ENCODE results near the gene SNCG. TPM values are rescaled to one million over a fixed set of nuclear protein-coding genes. Genes with fewer than 3 reads are reported as not detected.

The SNCG gene
- total RNA-seq, 1 experiment from 2014 or later, result 5.5 TPM

DNA sequence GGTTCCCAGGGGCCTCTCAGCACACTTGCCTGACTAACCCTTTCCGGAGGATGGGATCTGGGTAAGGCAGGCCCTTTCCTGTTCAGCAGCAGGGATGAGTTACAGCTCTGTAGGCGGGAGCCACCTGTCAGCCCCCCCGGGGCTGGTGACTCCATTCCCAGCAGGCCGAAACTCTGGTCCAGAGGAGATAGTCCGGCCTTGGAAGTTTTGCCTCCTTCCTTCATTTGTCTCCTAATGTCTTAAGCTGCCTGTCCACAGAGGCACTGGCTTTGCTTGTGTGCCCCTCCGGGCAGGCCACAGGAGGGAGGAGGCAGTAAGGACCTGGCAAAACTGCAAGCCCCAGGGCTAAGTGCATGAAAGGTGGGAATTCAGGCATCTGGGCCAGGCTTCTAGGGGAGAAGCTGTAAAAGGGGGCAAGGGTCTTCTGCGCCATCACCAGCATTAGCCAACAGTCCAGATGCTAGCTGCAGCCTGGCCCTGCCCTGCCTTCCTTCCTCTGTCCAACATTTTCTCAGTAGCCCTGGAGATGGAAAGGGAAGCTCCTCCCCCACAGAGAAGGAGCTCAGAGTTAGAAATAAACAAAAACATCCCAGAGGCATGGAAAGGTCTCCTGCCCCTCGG lies 11.1 kb downstream of the SNCG start:
- Histone ChIP-seq H3K27ac (ENCODE audit: insufficient read length, low read depth, low read length) (no peak overlapping the region), H3K9ac (ENCODE audit: extremely low read depth, insufficient read length, low read length) (no peak overlapping the region)

More for the DNA sequence above, 11.1 kb downstream of the SNCG start:
- Histone ChIP-seq H4K20me1 (ENCODE audit: control insufficient read depth, insufficient read depth, insufficient read length) (no peaks in the 10 kb centered on the region), H3K27me3 (ENCODE audit: insufficient read depth, low read length) (peaks cover 10% of the 10 kb centered on the region; the same call in 1 of the 2 replicates), H4K91ac (ENCODE audit: insufficient read length, low read depth, low read length) (no peak overlapping the region), H3K4me2 (ENCODE audit: insufficient read depth, insufficient read length, low read length) (no peak overlapping the region), H3K14ac (ENCODE audit: insufficient read depth, low read length) (no peak overlapping the region; the same call in 1 of the 2 replicates), H2BK120ac (ENCODE audit: low read depth, low read length, poor library complexity, severe bottlenecking) (no peak overlapping the region), H3K4ac (ENCODE audit: low read depth, low read length) (no peak overlapping the region), H3K79me1 (ENCODE audit: insufficient read depth, low read depth, low read length, poor library complexity, severe bottlenecking) (no peaks in the 10 kb centered on the region), H3K9me3 (ENCODE audit: control insufficient read depth, low read depth, low read length) (no peaks in the 10 kb centered on the region), H2BK15ac (ENCODE audit: low read depth, low read length) (no peak overlapping the region), H3K4me1 (ENCODE audit: insufficient read depth, low read length) (peaks cover 2% of the 10 kb centered on the region; the same call in 1 of the 2 replicates), H4K8ac (replicated peaks; ENCODE audit: insufficient read length, low read depth, low read length) (no peak overlapping the region), H2BK5ac (ENCODE audit: insufficient read length, low read length) (no peak overlapping the region), H3K18ac (ENCODE audit: insufficient read length, low read depth, low read length) (no peak overlapping the region), H3K79me2 (ENCODE audit: insufficient read depth, low read length) (no peaks in the 10 kb centered on the region), H3K23ac (ENCODE audit: insufficient read length, low read depth, low read length) (no peak overlapping the region), H2AK5ac (ENCODE audit: insufficient read length, low read length) (no peak overlapping the region), H2AFZ (ENCODE audit: low read length) (no peak overlapping the region), H2BK12ac (ENCODE audit: insufficient read length, low read depth, low read length) (no peak overlapping the region), H3T11ph (ENCODE audit: low read length) (no peak overlapping the region), H3K56ac (ENCODE audit: insufficient read length, low read depth, low read length) (no peak overlapping the region), H4K5ac (ENCODE audit: insufficient read length, low read depth, low read length) (no peak overlapping the region), H3K23me2 (ENCODE audit: insufficient read length, low read depth, low read length, poor library complexity, severe bottlenecking) (peaks cover 15% of the 10 kb centered on the region), H2BK20ac (ENCODE audit: low read depth, low read length, poor library complexity, severe bottlenecking) (no peak overlapping the region)
- Mint-ChIP-seq H3K36me3 (ENCODE audit: insufficient read depth in 1 of 3, low read depth in 3 of 3) (peaks cover 0 to 3% (median 0%) of the 10 kb centered on the region in 3 experiments; a peak in 1 of 7 replicates), H3K27me3 (ENCODE audit: low read depth) (peaks cover 31% of the 10 kb centered on the region), H3K4me1 (peaks cover 31 to 50% of the 10 kb centered on the region in 2 experiments), H3K9me3 (peaks cover 0 to 4% of the 10 kb centered on the region in 2 experiments; a peak in 1 of 5 replicates), H3K27ac (peak overlapping the region in 1 of 3 experiments; percentile 31; a peak in 1 of 7 replicates), H3K4me3 (no peak overlapping the region)
- TF ChIP-seq, protein P1, sequence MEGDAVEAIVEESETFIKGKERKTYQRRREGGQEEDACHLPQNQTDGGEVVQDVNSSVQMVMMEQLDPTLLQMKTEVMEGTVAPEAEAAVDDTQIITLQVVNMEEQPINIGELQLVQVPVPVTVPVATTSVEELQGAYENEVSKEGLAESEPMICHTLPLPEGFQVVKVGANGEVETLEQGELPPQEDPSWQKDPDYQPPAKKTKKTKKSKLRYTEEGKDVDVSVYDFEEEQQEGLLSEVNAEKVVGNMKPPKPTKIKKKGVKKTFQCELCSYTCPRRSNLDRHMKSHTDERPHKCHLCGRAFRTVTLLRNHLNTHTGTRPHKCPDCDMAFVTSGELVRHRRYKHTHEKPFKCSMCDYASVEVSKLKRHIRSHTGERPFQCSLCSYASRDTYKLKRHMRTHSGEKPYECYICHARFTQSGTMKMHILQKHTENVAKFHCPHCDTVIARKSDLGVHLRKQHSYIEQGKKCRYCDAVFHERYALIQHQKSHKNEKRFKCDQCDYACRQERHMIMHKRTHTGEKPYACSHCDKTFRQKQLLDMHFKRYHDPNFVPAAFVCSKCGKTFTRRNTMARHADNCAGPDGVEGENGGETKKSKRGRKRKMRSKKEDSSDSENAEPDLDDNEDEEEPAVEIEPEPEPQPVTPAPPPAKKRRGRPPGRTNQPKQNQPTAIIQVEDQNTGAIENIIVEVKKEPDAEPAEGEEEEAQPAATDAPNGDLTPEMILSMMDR (conservative IDR thresholded peaks at IDR 0.05), result no peak
- WGBS (ENCODE audit: extremely low coverage, insufficient read length, low lambda C conversion rate), result no CpG with 5 or more reads among the region's 8 CpGs
- DNase-seq, result no peak
